HS-27A (cell line): Measurements from ENCODE around the gene HERPUD2.
A peak's percentile ranks its signal among the peaks of the same experiment; 100 is the strongest.

ENCODE experiments used
- DNase-seq: peaks from one replicate; pipeline ENCODE4 v3.0.0-alpha.2; 2012; ENCODE audit warnings: low read depth, missing footprints

The HERPUD2 gene, protein sequence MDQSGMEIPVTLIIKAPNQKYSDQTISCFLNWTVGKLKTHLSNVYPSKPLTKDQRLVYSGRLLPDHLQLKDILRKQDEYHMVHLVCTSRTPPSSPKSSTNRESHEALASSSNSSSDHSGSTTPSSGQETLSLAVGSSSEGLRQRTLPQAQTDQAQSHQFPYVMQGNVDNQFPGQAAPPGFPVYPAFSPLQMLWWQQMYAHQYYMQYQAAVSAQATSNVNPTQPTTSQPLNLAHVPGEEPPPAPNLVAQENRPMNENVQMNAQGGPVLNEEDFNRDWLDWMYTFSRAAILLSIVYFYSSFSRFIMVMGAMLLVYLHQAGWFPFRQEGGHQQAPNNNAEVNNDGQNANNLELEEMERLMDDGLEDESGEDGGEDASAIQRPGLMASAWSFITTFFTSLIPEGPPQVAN

DNA sequence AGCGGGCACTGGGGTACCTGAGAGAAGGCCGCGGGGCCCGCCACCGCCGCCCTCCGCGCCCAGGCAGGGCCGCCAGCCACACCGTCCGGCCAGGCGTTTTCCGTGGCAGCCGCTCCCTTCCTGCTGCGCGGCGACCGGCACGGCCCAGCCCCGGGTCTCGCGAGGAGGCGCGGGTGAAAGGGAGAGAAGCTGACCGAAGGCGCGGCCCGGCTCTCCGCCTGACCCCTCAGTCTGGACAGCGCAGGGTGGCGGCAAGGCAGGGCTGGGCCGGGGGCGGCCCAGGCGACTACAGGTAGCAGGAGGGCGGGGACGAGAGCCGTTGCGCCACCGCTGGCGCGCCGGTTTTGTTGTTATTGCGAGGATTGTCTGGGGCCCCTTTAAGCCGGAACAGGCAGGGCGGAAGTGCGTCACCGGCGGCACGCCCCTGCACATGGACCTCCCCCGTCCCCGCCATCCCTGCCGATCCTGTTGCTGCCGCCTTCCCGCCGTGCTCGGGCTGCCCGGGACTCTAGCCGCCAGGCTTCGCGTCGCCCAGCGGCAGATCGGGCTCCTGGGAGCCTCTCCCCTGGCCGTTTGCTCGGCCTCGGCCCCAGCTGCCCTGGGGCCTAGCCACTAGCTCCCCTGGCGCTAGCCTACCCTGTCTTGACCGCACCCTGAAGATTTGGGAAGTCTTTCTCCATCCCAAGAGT, at the start of gene HERPUD2:
Gene HERPUD2 (minus strand): TSS at position 352 of the 689 bp plus-strand sequence. CDS start 805 bp downstream, outside the sequence.
- peak; percentile 56 for DNase-seq

GRCh38 chr7:35738889-35739288, 44.0 kb upstream of the HERPUD2 start:
- no peak for DNase-seq

DNA sequence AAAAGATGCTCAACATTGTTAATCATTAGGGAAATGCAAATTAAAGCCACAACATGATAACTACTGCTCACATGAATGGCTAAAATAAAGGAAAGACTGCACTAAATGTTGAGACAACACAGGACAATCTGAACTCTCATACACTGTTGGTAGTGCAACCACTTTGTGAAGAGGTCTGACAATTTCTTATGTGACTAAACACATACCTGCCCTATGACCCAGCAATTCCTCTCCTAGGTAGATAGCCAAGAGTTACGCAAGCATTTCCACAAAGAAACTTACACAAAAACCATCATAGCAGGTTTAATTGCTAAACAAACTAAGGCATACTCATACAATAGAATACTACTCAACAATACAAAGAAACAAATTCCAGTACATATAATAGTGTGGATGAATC, 41.8 kb upstream of the HERPUD2 start:
- no peak for DNase-seq

GRCh38 chr7:35735396-35735795, 40.5 kb upstream of the HERPUD2 start:
- no peak for DNase-seq

GRCh38 chr7:35734001-35734483, 39.1 kb upstream of the HERPUD2 start:
- DNase-seq: no peak

DNA sequence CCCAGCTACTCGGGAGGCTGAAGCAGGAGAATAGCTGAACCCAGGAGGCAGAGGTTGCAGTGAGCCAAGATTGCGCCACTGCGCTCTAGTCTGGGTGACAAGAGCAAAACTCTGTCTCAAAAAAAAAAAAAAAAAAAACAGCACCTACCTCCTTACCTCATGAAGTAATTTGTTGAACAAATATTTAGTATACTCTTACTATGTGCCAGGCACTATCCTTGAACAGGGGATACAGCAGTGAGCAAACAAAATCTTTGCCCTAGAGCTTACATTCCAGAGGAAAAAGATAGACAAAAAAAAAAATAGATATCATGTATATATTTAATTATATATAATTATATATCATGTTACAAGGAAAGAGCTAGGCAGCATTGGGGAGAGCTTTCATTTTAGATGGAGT, 36.4 kb upstream of the HERPUD2 start:
- no peak for DNase-seq

GRCh38 chr7:35729061-35729783, 34.3 kb upstream of the HERPUD2 start:
- no peak for DNase-seq

- no peak for DNase-seq
Observed at GRCh38 chr7:35728412-35729060, 33.6 kb upstream of the HERPUD2 start.

DNA sequence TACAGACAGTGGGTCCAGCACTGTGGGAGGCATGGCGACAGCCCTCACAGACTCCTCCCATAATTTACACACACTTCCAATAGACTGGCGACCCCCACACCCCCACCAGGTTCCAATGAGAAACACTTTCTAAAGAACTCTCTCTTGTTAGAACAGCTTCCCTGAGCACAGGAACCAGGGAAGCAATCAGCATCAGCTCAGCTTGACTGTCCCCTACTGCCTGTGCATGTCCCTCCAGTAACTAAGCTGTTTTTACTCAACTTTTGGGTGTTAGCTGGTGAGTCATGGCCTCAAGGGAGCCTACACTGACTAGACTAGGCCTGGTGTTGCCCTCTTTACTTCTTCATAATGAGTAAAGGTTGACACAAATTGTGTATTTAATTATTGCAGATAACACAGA, 32.6 kb upstream of the HERPUD2 start:
- no peak for DNase-seq

GRCh38 chr7:35726654-35727053, 31.7 kb upstream of the HERPUD2 start:
- no peak for DNase-seq

GRCh38 chr7:35725280-35725680, 30.3 kb upstream of the HERPUD2 start:
- no peak for DNase-seq

DNA sequence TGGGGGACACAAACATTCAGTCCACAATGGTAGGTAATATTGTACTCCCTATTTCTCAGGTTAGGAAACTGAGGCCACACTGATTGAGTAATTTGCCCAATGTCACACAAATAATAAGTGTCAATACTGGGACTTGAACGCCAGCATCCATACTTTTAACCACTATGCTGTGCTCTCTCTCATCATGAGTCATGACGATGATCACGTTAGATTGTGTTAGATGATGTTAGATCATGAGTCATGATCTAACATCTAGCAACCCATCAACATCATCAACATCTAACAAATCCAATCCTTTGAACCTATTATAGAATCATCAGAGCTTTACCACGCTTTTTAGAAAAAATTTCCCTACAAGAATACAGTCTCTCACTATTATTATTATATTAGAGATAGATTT, 28.1 kb upstream of the HERPUD2 start:
- no peak for DNase-seq

- DNase-seq: no peak
Observed at GRCh38 chr7:35722054-35722849, 27.3 kb upstream of the HERPUD2 start.

DNA sequence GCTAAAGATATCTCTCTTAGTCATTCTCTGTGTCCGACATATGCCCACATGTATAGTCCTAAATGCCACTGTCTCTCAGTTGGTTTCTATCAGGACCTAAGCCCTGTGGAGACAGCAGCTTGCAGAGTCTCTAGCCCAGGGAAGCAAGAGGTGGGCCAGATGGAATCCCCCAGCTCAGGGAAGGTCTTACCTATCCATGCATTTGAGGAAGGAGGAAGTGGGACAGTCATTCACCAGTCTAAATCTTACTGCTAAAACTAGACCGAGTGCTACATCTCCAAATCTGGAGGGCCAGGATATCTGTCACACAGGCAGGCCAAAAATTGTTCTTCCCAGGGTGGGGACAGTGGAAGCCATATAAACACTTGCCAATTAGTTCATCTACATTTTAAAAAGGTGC, 26.4 kb upstream of the HERPUD2 start:
- no peak for DNase-seq

GRCh38 chr7:35720849-35721248, 25.9 kb upstream of the HERPUD2 start:
- DNase-seq: no peak

- no peak for DNase-seq
Observed at GRCh38 chr7:35720032-35720431, 25.1 kb upstream of the HERPUD2 start.

- no peak for DNase-seq
Observed at GRCh38 chr7:35718047-35718446, 23.1 kb upstream of the HERPUD2 start.

DNA sequence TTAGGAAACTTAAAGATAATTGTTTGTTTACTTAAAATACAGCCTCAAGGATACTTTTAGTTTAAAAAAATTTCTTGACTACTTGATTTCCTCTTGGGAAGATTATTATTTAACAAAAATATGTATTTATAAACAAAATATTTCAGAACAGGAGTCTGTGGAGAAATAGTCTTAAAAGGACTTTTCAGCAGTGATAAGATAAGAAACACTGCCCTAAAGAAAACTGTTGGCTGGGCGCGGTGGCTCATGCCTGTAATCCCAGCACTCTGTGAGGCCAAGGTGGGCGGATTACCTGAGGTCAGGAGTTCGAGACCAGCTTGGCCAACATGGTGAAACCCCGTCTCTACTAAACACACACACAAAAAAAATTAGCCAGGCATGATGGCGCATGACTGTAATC, 22.6 kb upstream of the HERPUD2 start:
- no peak for DNase-seq

DNA sequence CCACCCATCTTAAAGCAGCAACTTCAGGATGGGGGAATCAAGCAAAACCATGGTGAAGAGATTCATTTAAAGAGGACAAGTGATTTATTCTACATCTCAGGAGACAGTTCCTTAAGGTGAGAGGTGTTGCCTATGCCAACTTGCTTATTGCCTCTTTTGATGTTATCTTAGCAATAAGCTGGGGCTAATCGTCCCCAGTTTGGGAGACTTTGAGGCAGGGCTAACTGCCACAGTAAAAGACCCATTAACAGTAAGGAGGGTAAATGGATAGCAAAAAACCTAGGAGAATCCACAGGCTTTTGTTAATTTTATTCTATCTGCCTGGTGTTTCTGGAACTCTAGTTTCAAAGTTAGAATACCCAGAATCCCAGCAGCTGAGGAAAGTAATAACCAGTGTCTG, 22.1 kb upstream of the HERPUD2 start:
- no peak for DNase-seq

- no peak for DNase-seq
Observed at GRCh38 chr7:35716038-35716803, 21.3 kb upstream of the HERPUD2 start.

DNA sequence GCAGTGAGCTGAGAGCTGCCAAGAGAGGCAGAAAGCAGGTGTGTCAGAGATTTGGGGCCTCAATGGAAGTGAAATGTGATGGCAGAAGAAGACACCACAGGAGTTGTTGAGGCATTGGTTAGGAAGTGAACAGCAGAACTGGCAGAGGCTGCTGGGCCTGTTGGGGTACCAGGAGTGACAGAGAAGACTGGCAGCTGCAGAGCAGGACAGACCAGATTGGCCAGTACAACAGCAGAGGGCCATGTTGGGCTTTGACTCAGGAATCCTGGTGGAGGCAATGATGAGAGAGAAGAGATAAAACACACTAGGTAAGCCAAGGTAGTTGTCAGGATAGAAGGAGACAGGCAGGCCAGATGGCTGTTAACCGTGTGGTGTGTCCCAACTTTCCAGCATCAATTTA, 19.9 kb upstream of the HERPUD2 start:
- DNase-seq: no peak
